ENCODE results near the gene EFTUD2.

DNA sequence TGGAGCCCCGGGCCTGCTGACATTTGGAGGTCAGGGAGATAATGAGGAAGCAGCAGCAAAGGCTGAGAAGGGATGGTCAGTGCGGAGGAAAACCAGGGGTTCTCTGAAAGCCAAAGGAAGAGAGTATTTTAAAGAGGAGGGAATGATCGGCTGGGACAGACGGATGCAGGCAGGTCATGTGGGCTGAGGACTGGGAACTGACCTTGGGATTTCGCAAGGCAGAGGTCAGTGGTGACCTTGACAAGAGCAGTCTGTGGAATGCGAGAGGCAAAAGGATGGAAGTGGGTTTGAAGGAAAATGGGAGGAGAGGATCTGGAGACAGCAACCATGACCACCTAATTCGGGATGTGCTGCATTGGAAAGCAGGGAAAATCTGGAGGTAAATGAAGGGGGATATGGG is 10.2 kb downstream of the EFTUD2 start:
- TF ChIP-seq, protein P1, sequence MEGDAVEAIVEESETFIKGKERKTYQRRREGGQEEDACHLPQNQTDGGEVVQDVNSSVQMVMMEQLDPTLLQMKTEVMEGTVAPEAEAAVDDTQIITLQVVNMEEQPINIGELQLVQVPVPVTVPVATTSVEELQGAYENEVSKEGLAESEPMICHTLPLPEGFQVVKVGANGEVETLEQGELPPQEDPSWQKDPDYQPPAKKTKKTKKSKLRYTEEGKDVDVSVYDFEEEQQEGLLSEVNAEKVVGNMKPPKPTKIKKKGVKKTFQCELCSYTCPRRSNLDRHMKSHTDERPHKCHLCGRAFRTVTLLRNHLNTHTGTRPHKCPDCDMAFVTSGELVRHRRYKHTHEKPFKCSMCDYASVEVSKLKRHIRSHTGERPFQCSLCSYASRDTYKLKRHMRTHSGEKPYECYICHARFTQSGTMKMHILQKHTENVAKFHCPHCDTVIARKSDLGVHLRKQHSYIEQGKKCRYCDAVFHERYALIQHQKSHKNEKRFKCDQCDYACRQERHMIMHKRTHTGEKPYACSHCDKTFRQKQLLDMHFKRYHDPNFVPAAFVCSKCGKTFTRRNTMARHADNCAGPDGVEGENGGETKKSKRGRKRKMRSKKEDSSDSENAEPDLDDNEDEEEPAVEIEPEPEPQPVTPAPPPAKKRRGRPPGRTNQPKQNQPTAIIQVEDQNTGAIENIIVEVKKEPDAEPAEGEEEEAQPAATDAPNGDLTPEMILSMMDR (IDR thresholded peaks at IDR 0.05 in 2 of 3, conservative IDR thresholded peaks at IDR 0.05 in 1 of 3; ENCODE audit: insufficient read depth in 2 of 3, low read depth in 1 of 3, low read length in 3 of 3) = no peak
- no peak for TF ChIP-seq L3MBTL2 (IDR thresholded peaks at IDR 0.05)
- TF ChIP-seq NFIC (IDR thresholded peaks at IDR 0.05) = no peak
- peak; percentile 66; the same call in 1 of the 2 replicates for TF ChIP-seq ESRRA (IDR thresholded peaks at IDR 0.05; ENCODE audit: borderline replicate concordance, low read depth)

All from K562 (cell line).